H1 (cell line): ENCODE data around the gene SLIRP. TPM values are rescaled to one million over a fixed set of nuclear protein-coding genes. Genes with fewer than 3 reads are reported as not detected.
"Not testable (repeated sequence)": the region's sequence is repeated elsewhere in the genome, so short reads cannot be mapped to it uniquely, and the experiment has no call there.

Source experiments
- CTCF ChIA-PET: fragments of 300-600 bp; sonication (Branson Sonifier 250); formaldehyde crosslinking; loops from one replicate; lab custom pipeline; 2021; ENCODE audit not compliant: partially characterized antibody; lab: Charles Lee
- POLR2A ChIA-PET: fragments of 300-600 bp; sonication (Branson Sonifier 250); formaldehyde crosslinking; loops from one replicate; lab custom pipeline; 2021; ENCODE audit warnings: inconsistent platforms; ENCODE audit not compliant: partially characterized antibody; lab: Charles Lee
- DNase-seq, 2 experiments: peaks; one replicate each; pipeline versions ENCODE4 v3.0.0 to v3.0.0-alpha.2; 2010 to 2022; ENCODE audit warnings: low spot score in 2 of 2, low read depth in 1 of 2, mixed read lengths in 1 of 2
- FAIRE-seq: peaks from 2 replicates; lab custom pipeline; 2011; peaks lifted over from hg19 to GRCh38; lab: Jason Lieb, UNC
- H2AFZ ChIP-seq: 2 replicates; pipeline ENCODE4 v1.8.1; 2012; ENCODE audit warnings: low read length, inconsistent platforms
- H2AK5ac ChIP-seq: 2 replicates; pipeline ENCODE4 v1.6.1; 2013; ENCODE audit warnings: low read depth, low read length
- H2BK120ac ChIP-seq: replicated peaks from 2 replicates; pipeline ENCODE3; 2013; ENCODE audit warnings: low read depth, low read length, inconsistent platforms
- H2BK12ac ChIP-seq: 2 replicates; pipeline ENCODE4 v1.6.1; 2013; ENCODE audit warnings: low read depth, low read length
- H2BK15ac ChIP-seq: 2 replicates; pipeline ENCODE4 v1.6.1; 2013; ENCODE audit warnings: low read length
- H2BK20ac ChIP-seq: 2 replicates; pipeline ENCODE4 v1.6.1; 2013; ENCODE audit warnings: low read length
- H2BK5ac ChIP-seq: 2 replicates; pipeline ENCODE4 v1.6.1; 2013; ENCODE audit warnings: low read depth, low read length
- H3K14ac ChIP-seq: 2 replicates; pipeline ENCODE4 v1.6.1; 2013; ENCODE audit warnings: inconsistent platforms; ENCODE audit not compliant: insufficient read length
- H3K18ac ChIP-seq: 2 replicates; pipeline ENCODE4 v1.6.1; 2013; ENCODE audit warnings: low read length; ENCODE audit errors: extremely low read depth
- H3K23ac ChIP-seq: 2 replicates; pipeline ENCODE4 v1.6.1; 2013; ENCODE audit warnings: inconsistent platforms; ENCODE audit not compliant: insufficient read length
- H3K23me2 ChIP-seq: 2 replicates; pipeline ENCODE4 v1.6.1; 2013; ENCODE audit warnings: low read depth, low read length
- H3K27ac ChIP-seq: 2 replicates; pipeline ENCODE4 v1.6.1; 2011; ENCODE audit warnings: low read depth, low read length, inconsistent platforms
- H3K27me3 ChIP-seq, 4 experiments: replicated peaks in 1 of 4; 1 replicate in 1 of 4; 2 replicates in 3 of 4; pipeline versions ENCODE4 v1.6.1 to v1.8.1; 2011 to 2013; ENCODE audit warnings: low read length in 3 of 4, mild to moderate bottlenecking in 3 of 4, inconsistent platforms in 2 of 4, mixed read lengths in 2 of 4, moderate library complexity in 1 of 4; ENCODE audit not compliant: control insufficient read depth in 3 of 4, insufficient read depth in 3 of 4; ENCODE audit errors: extremely low read depth in 1 of 4
- H3K36me3 ChIP-seq, 4 experiments: 2 replicates each; pipeline versions ENCODE4 v1.6.1 to v1.8.1; 2011 to 2013; ENCODE audit warnings: mild to moderate bottlenecking in 4 of 4, low read length in 3 of 4, moderate library complexity in 2 of 4, control low read depth in 1 of 4, inconsistent platforms in 1 of 4; ENCODE audit not compliant: insufficient read depth in 4 of 4, control insufficient read depth in 2 of 4
- H3K4ac ChIP-seq: replicated peaks from 2 replicates; pipeline ENCODE3; 2013; ENCODE audit warnings: low read length, low read depth, mixed read lengths, inconsistent platforms; ENCODE audit not compliant: insufficient read length
- H3K4me1 ChIP-seq, 4 experiments: replicated peaks in 1 of 4; 1 replicate in 1 of 4; 2 replicates in 3 of 4; pipeline versions ENCODE4 v1.6.1 to v1.8.1; 2011 to 2013; ENCODE audit warnings: low read length in 3 of 4, inconsistent platforms in 2 of 4, mixed read lengths in 1 of 4; ENCODE audit not compliant: insufficient read depth in 4 of 4, control insufficient read depth in 3 of 4
- H3K4me2 ChIP-seq, 2 experiments: 2 replicates each; pipeline versions ENCODE4 v1.6.1 to v1.8.1; 2011 to 2013; ENCODE audit warnings: low read depth in 2 of 2, low read length in 2 of 2, control low read depth in 1 of 2, inconsistent platforms in 1 of 2, mild to moderate bottlenecking in 1 of 2; ENCODE audit not compliant: insufficient read depth in 1 of 2
- H3K4me3 ChIP-seq, 4 experiments: fragments of 200-600, 300-600 bp in 1 of 4; sonication (generic), shearing (Covaris generic), sonication (Bioruptor Twin) in 1 of 4; 2 replicates each; pipeline versions ENCODE4 v1.5.1 to v1.8.1; 2011 to 2016; ENCODE audit warnings: low read length in 4 of 4, low read depth in 3 of 4, control low read depth in 2 of 4, inconsistent platforms in 2 of 4, mild to moderate bottlenecking in 2 of 4, mixed read lengths in 1 of 4, moderate library complexity in 1 of 4; ENCODE audit not compliant: insufficient read depth in 2 of 4; ENCODE audit errors: extremely low read depth in 1 of 4
- H3K56ac ChIP-seq: replicated peaks from 2 replicates; pipeline ENCODE3; 2013; ENCODE audit warnings: low read depth, mild to moderate bottlenecking, mixed read lengths, low read length, inconsistent platforms; ENCODE audit not compliant: insufficient read length
- H3K79me1 ChIP-seq: 2 replicates; pipeline ENCODE4 v1.6.1; 2013; ENCODE audit warnings: low read depth, low read length, control low read depth
- H3K79me2 ChIP-seq, 2 experiments: 2 replicates each; pipeline versions ENCODE4 v1.6.1 to v1.8.1; 2012 to 2013; ENCODE audit warnings: low read length in 2 of 2, mild to moderate bottlenecking in 2 of 2, inconsistent platforms in 1 of 2; ENCODE audit not compliant: insufficient read depth in 2 of 2, control insufficient read depth in 1 of 2
- H3K9ac ChIP-seq, 4 experiments: replicated peaks in 1 of 4; 1 replicate in 1 of 4; 2 replicates in 3 of 4; pipeline versions ENCODE4 v1.6.1 to v1.8.1; 2011 to 2013; ENCODE audit warnings: low read depth in 3 of 4, low read length in 3 of 4, control low read depth in 2 of 4, mild to moderate bottlenecking in 2 of 4, moderate library complexity in 2 of 4, inconsistent platforms in 1 of 4; ENCODE audit errors: extremely low read depth in 1 of 4
- H3K9me3 ChIP-seq, 2 experiments: 2 replicates each; pipeline versions ENCODE4 v1.6.1 to v1.8.1; 2012 to 2013; ENCODE audit warnings: mild to moderate bottlenecking in 2 of 2, moderate library complexity in 2 of 2, control low read depth in 1 of 2, inconsistent platforms in 1 of 2, low read depth in 1 of 2, low read length in 1 of 2, mixed read lengths in 1 of 2; ENCODE audit not compliant: insufficient read depth in 2 of 2
- H4K20me1 ChIP-seq, 2 experiments: replicated peaks in 1 of 2; 2 replicates each; pipeline versions ENCODE3 to v1.8.1; 2011 to 2013; ENCODE audit warnings: inconsistent platforms in 2 of 2, low read length in 2 of 2, mild to moderate bottlenecking in 1 of 2; ENCODE audit not compliant: insufficient read depth in 2 of 2, control insufficient read depth in 1 of 2
- H4K5ac ChIP-seq: 2 replicates; pipeline ENCODE4 v1.6.1; 2013; ENCODE audit warnings: low read length, low read depth, mixed read lengths, inconsistent platforms; ENCODE audit not compliant: insufficient read length
- H4K8ac ChIP-seq: 2 replicates; pipeline ENCODE4 v1.8.0; 2013; ENCODE audit warnings: mild to moderate bottlenecking, moderate library complexity, low read length, inconsistent platforms; ENCODE audit not compliant: insufficient read depth; ENCODE audit errors: extremely low read depth
- H4K91ac ChIP-seq: replicated peaks from 2 replicates; pipeline ENCODE3; 2013; ENCODE audit warnings: low read length, mixed read lengths, inconsistent platforms; ENCODE audit not compliant: insufficient read length
- SP1 ChIP-seq: IDR thresholded peaks from 2 replicates; pipeline ENCODE4 v1.6.1; 2011; ENCODE audit warnings: low read depth, low read length
- SP2 ChIP-seq: IDR thresholded peaks from 2 replicates; pipeline ENCODE4 v1.6.1; 2012; ENCODE audit warnings: mild to moderate bottlenecking, low read length, inconsistent platforms
- WGBS, 2 experiments: shearing (Covaris generic) in 1 of 2; methylation state at CpG; one replicate each; pipeline versions ENCODE4 v1.1.6 to v1.1.7; 2013 to 2015; ENCODE audit warnings: low lambda C conversion rate in 2 of 2, mixed read lengths in 2 of 2, inconsistent platforms in 1 of 2, low coverage in 1 of 2, missing lambda C conversion rate in 1 of 2; ENCODE audit not compliant: insufficient replicate concordance in 2 of 2, insufficient coverage in 1 of 2, insufficient read length in 1 of 2; ENCODE audit errors: extremely low coverage in 1 of 2, missing lambda C conversion rate in 1 of 2; 5-methylcytosine and 5-hydroxymethylcytosine counted together
- polyA plus RNA-seq, 7 experiments: library from polyadenylated mRNA; depleted of rRNA in 3 of 7; stranded (reverse) in 5 of 7; unstranded in 2 of 7; fragments of >200 nt in 5 of 7; fragments of 200-250 nt in 2 of 7; gene quantifications; 1 replicate in 5 of 7; 2 replicates in 1 of 7; 4 replicates in 1 of 7; pipeline versions ENCODE4 v1.2.1 to v1.2.3, GENCODE V29; 2011 to 2013; ENCODE audit warnings: missing spikeins in 2 of 7, mixed read lengths in 2 of 7
- total RNA-seq: library from RNA; stranded (reverse); fragmentation: NEBNext Ultra II Directional; extraction: Animal tissue kit (Norgen Biotek cat#: 25700); gene quantifications from 2 replicates; pipeline ENCODE4 v1.2.1, GENCODE V29; 2021
- TF ChIP-seq, protein P1 (sequence below), 3 experiments: IDR thresholded peaks; 1 replicate in 2 of 3; 2 replicates in 1 of 3; pipeline versions ENCODE4 v1.5.1 to v1.6.1; 2011; ENCODE audit warnings: low read length in 3 of 3, mild to moderate bottlenecking in 3 of 3, inconsistent platforms in 2 of 3, low read depth in 1 of 3, moderate library complexity in 1 of 3; ENCODE audit not compliant: insufficient read depth in 1 of 3; ENCODE audit errors: control extremely low read depth in 1 of 3

Gene SLIRP
- total and polyA plus RNA-seq, 2 of the 8 experiments (the other 6 are each of a cell fraction or from before 2014, with no cell fraction given), result 374 to 383 TPM

- TF ChIP-seq, protein P1, sequence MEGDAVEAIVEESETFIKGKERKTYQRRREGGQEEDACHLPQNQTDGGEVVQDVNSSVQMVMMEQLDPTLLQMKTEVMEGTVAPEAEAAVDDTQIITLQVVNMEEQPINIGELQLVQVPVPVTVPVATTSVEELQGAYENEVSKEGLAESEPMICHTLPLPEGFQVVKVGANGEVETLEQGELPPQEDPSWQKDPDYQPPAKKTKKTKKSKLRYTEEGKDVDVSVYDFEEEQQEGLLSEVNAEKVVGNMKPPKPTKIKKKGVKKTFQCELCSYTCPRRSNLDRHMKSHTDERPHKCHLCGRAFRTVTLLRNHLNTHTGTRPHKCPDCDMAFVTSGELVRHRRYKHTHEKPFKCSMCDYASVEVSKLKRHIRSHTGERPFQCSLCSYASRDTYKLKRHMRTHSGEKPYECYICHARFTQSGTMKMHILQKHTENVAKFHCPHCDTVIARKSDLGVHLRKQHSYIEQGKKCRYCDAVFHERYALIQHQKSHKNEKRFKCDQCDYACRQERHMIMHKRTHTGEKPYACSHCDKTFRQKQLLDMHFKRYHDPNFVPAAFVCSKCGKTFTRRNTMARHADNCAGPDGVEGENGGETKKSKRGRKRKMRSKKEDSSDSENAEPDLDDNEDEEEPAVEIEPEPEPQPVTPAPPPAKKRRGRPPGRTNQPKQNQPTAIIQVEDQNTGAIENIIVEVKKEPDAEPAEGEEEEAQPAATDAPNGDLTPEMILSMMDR (IDR thresholded peaks at IDR 0.05; ENCODE audit: control extremely low read depth in 1 of 3, insufficient read depth in 1 of 3, low read depth in 1 of 3, low read length in 3 of 3), result no peak
- TF ChIP-seq SP1, result no peak
- TF ChIP-seq SP2, result no peak
- TF ChIP-seq, all 59 proteins: peak for 0
Measured at GRCh38 chr14:77746064-77746702, 38.3 kb downstream of the SLIRP start (continued).

DNA sequence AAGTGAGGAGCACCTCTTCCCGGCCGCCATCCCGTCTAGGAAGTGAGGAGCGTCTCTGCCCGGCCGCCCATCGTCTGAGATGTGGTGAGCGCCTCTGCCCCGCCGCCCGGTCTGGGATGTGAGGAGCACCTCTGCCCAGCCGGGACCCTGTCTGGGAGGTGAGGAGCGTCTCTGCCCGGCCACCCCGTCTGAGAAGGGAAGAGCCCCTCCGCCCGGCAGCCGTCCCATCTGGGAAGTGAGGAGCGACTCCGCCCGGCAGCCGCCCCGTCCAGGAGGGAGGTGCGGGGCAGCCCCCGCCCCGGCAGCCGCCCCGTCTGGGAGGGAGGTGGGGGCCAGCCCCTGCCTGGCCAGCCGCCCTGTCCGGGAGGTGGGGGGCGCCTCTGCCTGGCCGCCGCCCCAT is 39.5 kb downstream of the SLIRP start:
- H3K18ac ChIP-seq, CTCF ChIA-PET, H4K5ac ChIP-seq, H4K8ac ChIP-seq, H2AFZ ChIP-seq, H3K79me1 ChIP-seq, H3K56ac ChIP-seq, H2AK5ac ChIP-seq, H3K23ac ChIP-seq, H3K27ac ChIP-seq, DNase-seq, H2BK5ac ChIP-seq, H2BK12ac ChIP-seq, H3K9ac ChIP-seq, H3K14ac ChIP-seq, H3K27me3 ChIP-seq, H3K4ac ChIP-seq, H4K91ac ChIP-seq, H2BK15ac ChIP-seq, H3K4me1 ChIP-seq, H3K23me2 ChIP-seq, H2BK20ac ChIP-seq, H3K4me2 ChIP-seq, H3K9me3 ChIP-seq, H4K20me1 ChIP-seq, FAIRE-seq, H3K79me2 ChIP-seq, H3K4me3 ChIP-seq, H2BK120ac ChIP-seq: not testable (repeated sequence)
- 92% methylated on average over 4 of the region's 33 CpGs; no CpG with 5 or more reads in 1 of the 2 experiments for WGBS, 2 experiments
- POLR2A ChIA-PET, result interaction anchor here (1.2 kb wide), 1 partner anchor 13 kb away, joined by 4 read pairs; the partner anchor contains the start of gene SNW1
- peaks cover 9 to 64% (median 45%) of the 10 kb centered on the region in 4 experiments for H3K36me3 ChIP-seq
